ENCODE measurements around the gene KLHDC7B. TPM values are rescaled to one million over a fixed set of nuclear protein-coding genes. Genes with fewer than 3 reads are reported as not detected.

The KLHDC7B gene
- total and polyA plus RNA-seq, 2 of the 13 experiments (the other 11 are each of a cell fraction or from before 2014, with no cell fraction given): 0.11 TPM; not detected in 1

- TF ChIP-seq ATF3 (CRISPR knock-in tag; IDR thresholded peaks at IDR 0.05) (no peak), BORCS8-MEF2B (CRISPR knock-in tag; IDR thresholded peaks at IDR 0.05) (peak; percentile 52; the same call in 1 of the 2 replicates), ZNF382 (CRISPR knock-in tag; IDR thresholded peaks at IDR 0.05; ENCODE audit: borderline replicate concordance) (no peak), ZZZ3 (CRISPR knock-in tag; IDR thresholded peaks at IDR 0.05; ENCODE audit: borderline replicate concordance) (0 out of 2 replicates have a peak, but pooled peaks have one; percentile 24), HOXA3 (CRISPR knock-in tag; IDR thresholded peaks at IDR 0.05) (peak; percentile 43), MBNL3 (CRISPR knock-in tag; conservative IDR thresholded peaks at IDR 0.05) (no peak), SKIL (CRISPR knock-in tag; IDR thresholded peaks at IDR 0.05; ENCODE audit: borderline replicate concordance) (no peak), ATRX (CRISPR knock-in tag; IDR thresholded peaks at IDR 0.05; ENCODE audit: borderline replicate concordance) (no peak), HES4 (CRISPR knock-in tag; IDR thresholded peaks at IDR 0.05; ENCODE audit: borderline replicate concordance) (no peak), ZBED4 (CRISPR knock-in tag; IDR thresholded peaks at IDR 0.05; ENCODE audit: borderline replicate concordance) (peak; percentile 49; the same call in 1 of the 2 replicates), DMTF1 (CRISPR knock-in tag; IDR thresholded peaks at IDR 0.05) (no peak), ZNF749 (CRISPR knock-in tag; IDR thresholded peaks at IDR 0.05; ENCODE audit: borderline replicate concordance) (no peak), YEATS2 (CRISPR knock-in tag; IDR thresholded peaks at IDR 0.05; ENCODE audit: borderline replicate concordance) (no peak; the same call in 1 of the 2 replicates), ZNF605 (CRISPR knock-in tag; IDR thresholded peaks at IDR 0.05) (peak; percentile 23; the same call in 1 of the 2 replicates), ZBTB34 (CRISPR knock-in tag; IDR thresholded peaks at IDR 0.05) (no peak), ZNF124 (CRISPR knock-in tag; IDR thresholded peaks at IDR 0.05) (no peak)
Observed at GRCh38 chr22:50507421-50507990, 38.2 kb upstream of the KLHDC7B start, which contains the start of gene LMF2 (continued).
